Fibroblast of lung (primary cell): ENCODE measurements around the gene IL17D. TPM values are rescaled to one million over a fixed set of nuclear protein-coding genes. Genes with fewer than 3 reads are reported as not detected.

ENCODE experiments used
- DNase-seq, 2 donors: peaks; one replicate each; pipeline versions ENCODE4 v3.0.0 to v3.0.0-alpha.2; 2010; ENCODE audit warnings: low read depth in 2 of 2
- H2AFZ ChIP-seq: 2 replicates; pipeline ENCODE4 v1.5.1; 2012; ENCODE audit warnings: low read length, control low read depth, inconsistent platforms
- H3K27ac ChIP-seq: 2 replicates; pipeline ENCODE4 v1.5.1; 2011; ENCODE audit warnings: low read length, control low read depth; ENCODE audit not compliant: insufficient read depth
- H3K27me3 ChIP-seq: 2 replicates; pipeline ENCODE4 v1.5.1; 2011; ENCODE audit warnings: mild to moderate bottlenecking, low read length; ENCODE audit not compliant: control insufficient read depth, insufficient read depth
- H3K36me3 ChIP-seq: 2 replicates; pipeline ENCODE4 v1.5.1; 2011; ENCODE audit warnings: low read length; ENCODE audit not compliant: control insufficient read depth, insufficient read depth
- H3K4me1 ChIP-seq: 2 replicates; pipeline ENCODE4 v1.5.1; 2011; ENCODE audit warnings: low read length; ENCODE audit not compliant: control insufficient read depth, insufficient read depth; ENCODE audit errors: extremely low read depth
- H3K4me2 ChIP-seq: 2 replicates; pipeline ENCODE4 v1.5.1; 2011; ENCODE audit warnings: low read length, control low read depth; ENCODE audit not compliant: insufficient read depth; ENCODE audit errors: extremely low read depth
- H3K4me3 ChIP-seq, 4 experiments: fragments of 200-600 bp in 1 of 4; sonication (generic) in 1 of 4; replicated peaks in 1 of 4; 2 replicates each; pipeline ENCODE4 v1.5.1; 2011 to 2016; ENCODE audit warnings: low read length in 4 of 4, low read depth in 3 of 4, mild to moderate bottlenecking in 3 of 4, control low read depth in 2 of 4, inconsistent platforms in 1 of 4, mixed read lengths in 1 of 4; ENCODE audit not compliant: insufficient read depth in 1 of 4; ENCODE audit errors: control extremely low read depth in 1 of 4
- H3K79me2 ChIP-seq: 2 replicates; pipeline ENCODE4 v1.5.1; 2012; ENCODE audit warnings: mild to moderate bottlenecking, low read length, inconsistent platforms; ENCODE audit not compliant: control insufficient read depth, insufficient read depth
- H3K9ac ChIP-seq: 2 replicates; pipeline ENCODE4 v1.5.1; 2011; ENCODE audit warnings: mild to moderate bottlenecking, low read length, control low read depth; ENCODE audit not compliant: insufficient read depth
- H3K9me3 ChIP-seq: 2 replicates; pipeline ENCODE4 v1.5.1; 2012; ENCODE audit warnings: low read depth, low read length; ENCODE audit not compliant: control insufficient read depth, insufficient read depth
- H4K20me1 ChIP-seq: 2 replicates; pipeline ENCODE4 v1.5.1; 2011; ENCODE audit warnings: low read length; ENCODE audit not compliant: control insufficient read depth, insufficient read depth; ENCODE audit errors: extremely low read depth
- CTCF ChIP-seq, 2 donors: IDR thresholded peaks in 1 of 2; conservative IDR thresholded peaks in 1 of 2; 1 replicate in 1 of 2; 2 replicates in 1 of 2; pipeline ENCODE4 v1.5.1; 2011 to 2012; ENCODE audit warnings: low read length in 2 of 2, control low read depth in 1 of 2, inconsistent platforms in 1 of 2, low read depth in 1 of 2, mild to moderate bottlenecking in 1 of 2
- EZH2 ChIP-seq: IDR thresholded peaks from 2 replicates; pipeline ENCODE4 v1.5.1; 2012; ENCODE audit warnings: low read length, control low read depth, mild to moderate bottlenecking; ENCODE audit errors: missing control alignments
- polyA plus RNA-seq, 2 donors: library from polyadenylated mRNA; depleted of rRNA in 1 of 2; stranded (reverse) in 1 of 2; unstranded in 1 of 2; fragments of >200 nt; gene quantifications; 2 replicates each; pipeline ENCODE4 v1.2.1, GENCODE V29; 2011 to 2012; ENCODE audit warnings: missing spikeins in 1 of 2
- total RNA-seq: library from RNA; depleted of rRNA; stranded (reverse); fragments of >200 nt; gene quantifications from 2 replicates; pipeline ENCODE4 v1.2.1, GENCODE V29; 2014

The IL17D gene
- total and polyA plus RNA-seq, 2 donors (not counting 1 experiment from before 2014, with no cell fraction given) = 1.2 to 2.3 TPM

GRCh38 chr13:20721454-20722357 lies 18.2 kb downstream of the IL17D start:
- Histone ChIP-seq H3K9ac (no peak overlapping the region), H3K4me1 (peaks cover 3% of the 10 kb centered on the region), H4K20me1 (no peaks in the 10 kb centered on the region), H3K9me3 (no peaks in the 10 kb centered on the region), H3K36me3 (no peaks in the 10 kb centered on the region), H2AFZ (peak overlapping the region; percentile 19), H3K27ac (no peak overlapping the region), H3K79me2 (no peaks in the 10 kb centered on the region), H3K27me3 (no peaks in the 10 kb centered on the region), H3K4me3 (peak overlapping the region in 3 of 4 experiments; percentile 9 to 40 (median 19)), H3K4me2 (peak overlapping the region; percentile 39)
- DNase-seq = peak; percentile 66 to 75
- TF ChIP-seq CTCF (conservative IDR thresholded peaks at IDR 0.05 in 1 of 2, IDR thresholded peaks at IDR 0.05 in 1 of 2; ENCODE audit: low read depth in 1 of 2, low read length in 2 of 2) (no peak), EZH2 (no peak)

GRCh38 chr13:20727856-20728255 lies 24.4 kb downstream of the IL17D start:
- no peaks in the 10 kb centered on the region for H3K4me1 ChIP-seq
- H3K79me2 ChIP-seq = no peaks in the 10 kb centered on the region
- TF ChIP-seq CTCF (conservative IDR thresholded peaks at IDR 0.05 in 1 of 2, IDR thresholded peaks at IDR 0.05 in 1 of 2; ENCODE audit: low read depth in 1 of 2, low read length in 2 of 2) = no peak
- TF ChIP-seq EZH2 = no peak
- no peak for DNase-seq
- no peaks in the 10 kb centered on the region for H3K36me3 ChIP-seq
- H3K27ac ChIP-seq = no peak overlapping the region
- no peaks in the 10 kb centered on the region for H3K9me3 ChIP-seq
- no peaks in the 10 kb centered on the region for H3K27me3 ChIP-seq
- H3K4me3 ChIP-seq = no peak overlapping the region
- H3K9ac ChIP-seq = no peak overlapping the region
- H3K4me2 ChIP-seq = no peak overlapping the region
- no peaks in the 10 kb centered on the region for H4K20me1 ChIP-seq
- no peak overlapping the region for H2AFZ ChIP-seq

GRCh38 chr13:20728579-20729311 lies 25.2 kb downstream of the IL17D start:
- Histone ChIP-seq H2AFZ (no peak overlapping the region), H3K4me3 (no peak overlapping the region), H3K36me3 (no peaks in the 10 kb centered on the region), H4K20me1 (no peaks in the 10 kb centered on the region), H3K27me3 (no peaks in the 10 kb centered on the region), H3K4me2 (no peak overlapping the region), H3K9me3 (no peaks in the 10 kb centered on the region), H3K79me2 (no peaks in the 10 kb centered on the region), H3K27ac (no peak overlapping the region), H3K4me1 (no peaks in the 10 kb centered on the region), H3K9ac (no peak overlapping the region)
- DNase-seq = no peak
- no peak for TF ChIP-seq CTCF (conservative IDR thresholded peaks at IDR 0.05 in 1 of 2, IDR thresholded peaks at IDR 0.05 in 1 of 2; ENCODE audit: low read depth in 1 of 2, low read length in 2 of 2)
- TF ChIP-seq EZH2 = no peak
